NCI-H2029 (cell line): ENCODE measurements around the gene HAUS6.
"Not testable (repeated sequence)": the region's sequence is repeated elsewhere in the genome, so short reads cannot be mapped to it uniquely, and the experiment has no call there.

Experiments used
- DNase-seq: peaks from one replicate; lab custom pipeline; 2025; lab: John Stamatoyannopoulos, UW

Gene HAUS6

DNA sequence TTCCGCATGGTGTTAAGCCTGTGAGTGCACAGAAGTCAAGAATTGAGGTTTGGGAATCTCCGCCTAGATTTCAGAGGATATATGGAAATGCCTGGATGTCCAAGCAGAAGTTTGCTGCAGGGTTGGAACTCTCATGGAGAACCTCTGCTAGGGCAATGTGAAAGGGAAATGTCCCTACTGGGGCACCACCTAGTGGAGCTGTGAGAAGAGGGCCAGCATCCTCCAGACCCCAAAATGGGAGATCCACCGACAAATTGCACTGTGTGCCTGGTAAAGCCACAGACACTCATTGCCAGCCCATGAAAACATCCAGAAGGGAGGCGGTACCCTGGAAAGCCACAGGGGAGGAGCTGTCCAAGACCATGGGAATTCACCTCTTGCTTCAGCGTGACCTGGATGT lies 66.1 kb downstream of the HAUS6 start:
- DNase-seq, result no peak

DNA sequence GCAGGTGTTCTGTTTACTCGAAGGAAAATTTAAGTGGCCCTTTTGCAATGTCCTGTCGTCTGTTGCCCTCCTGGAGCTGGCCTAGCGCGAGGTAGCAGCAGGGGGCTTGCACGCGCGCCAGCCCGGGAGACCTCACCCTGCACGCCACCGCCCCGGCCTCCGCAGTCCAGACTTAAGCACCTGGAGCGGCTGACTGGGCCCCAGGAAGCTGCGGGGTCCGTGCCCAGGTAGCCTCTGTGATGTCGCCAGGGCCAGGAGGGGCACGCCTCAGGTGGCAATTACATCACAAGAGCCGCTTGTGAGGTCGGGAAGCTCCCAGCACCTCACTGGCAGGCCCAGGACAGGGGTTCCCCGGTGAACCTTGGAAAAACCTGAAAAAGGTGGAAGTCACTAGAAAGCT lies 69.7 kb downstream of the HAUS6 start, which contains the start of gene SAXO1:
Gene SAXO1, minus strand, starts transcription at position 195 of the 400 bp plus-strand sequence. CDS start 301 bp downstream, outside the sequence.
- no peak for DNase-seq

DNA sequence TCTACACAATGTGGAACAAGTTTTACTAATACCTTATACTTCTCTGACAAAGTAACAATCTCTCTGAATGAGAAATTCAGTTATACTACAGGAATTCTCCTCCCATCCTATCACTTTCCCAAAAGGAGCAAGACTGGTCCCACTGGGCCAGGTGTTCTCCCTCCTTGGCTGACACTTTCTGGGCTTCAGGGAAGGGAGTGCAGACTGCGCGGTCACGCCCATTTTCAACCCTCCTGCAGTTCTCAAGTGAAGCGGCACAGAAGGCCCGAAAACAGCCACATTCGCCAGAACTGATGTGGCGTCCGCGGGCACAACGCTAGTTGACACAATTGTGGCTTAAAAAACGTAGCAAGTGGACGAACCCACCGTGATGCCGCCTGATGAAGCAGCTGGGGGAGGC lies 70.3 kb downstream of the HAUS6 start:
- DNase-seq, result no peak

DNA sequence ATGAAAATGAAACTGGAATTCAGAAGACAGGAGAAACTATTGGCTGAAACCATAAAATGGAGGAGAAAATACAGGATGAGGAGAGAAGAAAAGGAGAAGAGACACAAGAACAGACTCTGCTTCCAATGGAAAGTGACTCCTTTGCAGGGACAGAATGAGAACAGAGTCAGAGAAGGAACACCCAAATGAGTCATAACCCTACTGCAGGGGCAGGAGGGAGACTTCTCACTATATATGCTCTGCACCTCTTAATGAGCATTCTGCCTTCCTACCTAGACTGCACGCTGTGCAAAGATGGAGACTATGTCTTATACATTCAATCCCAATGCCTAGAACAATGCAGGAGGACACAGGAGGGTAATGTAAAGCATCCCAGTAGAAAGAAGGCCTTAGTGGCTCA lies 71.8 kb downstream of the HAUS6 start:
- no peak for DNase-seq

DNA sequence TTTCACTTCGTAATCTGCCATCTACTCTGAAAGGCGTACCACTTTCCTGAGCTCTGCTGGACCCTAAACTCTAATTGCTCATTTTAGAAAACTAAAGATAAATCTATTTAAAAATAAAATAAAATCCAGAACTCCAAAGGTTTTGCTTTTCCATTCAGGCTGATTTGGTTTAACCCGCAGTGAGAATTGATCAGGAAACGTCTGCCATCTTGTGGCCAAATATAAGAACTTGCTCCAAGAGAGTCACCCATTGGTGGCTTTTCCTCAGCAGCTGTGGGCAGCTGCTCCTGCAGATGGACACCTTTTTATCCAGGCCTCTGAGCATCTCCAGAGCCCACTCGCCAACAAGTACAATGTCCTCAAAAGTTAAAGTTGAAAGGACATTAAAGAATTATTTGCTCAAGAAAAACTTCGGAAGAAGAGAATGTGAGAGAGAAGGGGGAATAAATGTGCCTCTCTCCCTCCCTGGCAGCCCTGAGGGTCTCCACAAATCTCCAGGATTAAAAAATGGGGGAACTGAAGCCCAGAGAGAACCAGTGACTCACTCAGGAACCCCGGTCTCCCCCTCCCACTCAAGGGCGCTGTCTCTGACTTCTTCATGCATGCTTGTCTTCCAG lies 73.8 kb downstream of the HAUS6 start:
- peak; percentile 1 for DNase-seq

DNA sequence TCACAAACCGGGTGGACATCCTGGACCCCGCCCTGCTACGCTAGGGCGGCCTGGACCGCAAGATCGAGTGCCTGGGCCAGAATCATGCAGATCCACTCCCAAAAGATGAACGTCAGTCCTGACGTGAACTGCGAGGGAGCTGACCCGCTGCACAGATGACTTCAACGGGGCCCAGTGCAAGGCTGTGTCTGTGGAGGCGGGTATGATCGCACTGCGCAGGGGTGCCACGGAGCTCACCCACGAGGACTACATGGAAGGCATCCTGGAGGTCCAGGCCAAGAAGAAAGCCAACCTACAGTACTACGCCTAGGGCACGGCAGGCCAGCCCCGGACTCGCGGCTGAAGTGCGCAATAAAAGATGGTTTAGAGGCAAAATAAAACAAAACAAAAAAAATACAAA lies 74.9 kb downstream of the HAUS6 start:
- DNase-seq, result no peak

DNA sequence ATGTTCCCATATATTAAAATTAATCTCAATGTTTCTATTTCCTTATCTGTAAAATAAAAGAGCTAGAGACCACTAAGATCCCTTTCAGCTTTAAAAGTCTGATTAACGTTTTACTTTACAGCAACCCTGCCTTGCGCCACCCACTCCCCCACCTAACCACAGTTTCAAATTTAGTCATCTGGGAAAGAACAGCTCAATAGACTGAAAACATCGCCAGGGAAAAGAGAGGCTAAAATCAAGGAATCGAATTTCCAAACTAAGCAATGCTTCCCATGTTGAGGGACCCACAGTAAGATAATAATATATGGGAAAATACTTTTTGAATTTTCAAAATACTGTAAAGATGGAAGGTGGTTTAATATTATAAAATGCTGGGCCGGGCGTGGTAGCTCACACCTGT lies 76.3 kb downstream of the HAUS6 start:
- DNase-seq, result no peak

DNA sequence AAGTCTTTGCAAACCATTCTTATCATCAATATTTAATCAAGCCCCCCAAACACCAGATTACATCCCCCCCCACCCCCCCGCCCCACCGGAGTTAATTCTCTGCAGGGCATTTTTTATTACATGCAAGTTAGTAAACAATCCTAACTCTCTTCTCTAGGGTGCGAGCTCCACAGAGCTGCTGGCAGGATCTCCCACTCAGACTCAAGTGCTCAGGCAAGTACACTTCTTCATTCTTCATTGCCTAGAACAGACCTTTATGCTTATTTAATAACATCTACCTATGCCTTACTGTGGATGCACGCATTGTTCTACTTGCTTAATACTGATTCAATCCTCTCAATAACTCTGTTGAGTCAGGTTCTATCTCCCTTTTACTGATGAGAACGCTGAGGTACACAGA lies 79.6 kb downstream of the HAUS6 start:
- DNase-seq, result no peak

DNA sequence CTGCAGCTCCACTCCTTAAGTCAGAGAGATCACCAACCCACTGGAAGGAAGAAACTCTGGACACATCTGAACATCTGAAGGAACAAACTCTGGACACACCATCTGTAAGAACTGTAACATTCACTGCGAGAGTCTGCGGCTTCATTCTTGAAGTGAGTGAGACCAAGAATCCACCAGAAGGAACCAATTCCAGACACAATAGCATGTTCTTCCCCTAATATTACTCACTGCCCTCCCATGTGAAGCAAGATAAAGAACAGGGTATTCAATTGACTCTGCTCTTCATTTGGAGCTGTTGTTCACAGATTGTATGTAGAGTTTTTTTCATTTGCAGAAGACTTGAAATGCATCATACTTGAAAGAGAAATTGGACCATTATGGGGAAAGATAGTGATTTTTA lies 80.5 kb downstream of the HAUS6 start:
- no peak for DNase-seq

DNA sequence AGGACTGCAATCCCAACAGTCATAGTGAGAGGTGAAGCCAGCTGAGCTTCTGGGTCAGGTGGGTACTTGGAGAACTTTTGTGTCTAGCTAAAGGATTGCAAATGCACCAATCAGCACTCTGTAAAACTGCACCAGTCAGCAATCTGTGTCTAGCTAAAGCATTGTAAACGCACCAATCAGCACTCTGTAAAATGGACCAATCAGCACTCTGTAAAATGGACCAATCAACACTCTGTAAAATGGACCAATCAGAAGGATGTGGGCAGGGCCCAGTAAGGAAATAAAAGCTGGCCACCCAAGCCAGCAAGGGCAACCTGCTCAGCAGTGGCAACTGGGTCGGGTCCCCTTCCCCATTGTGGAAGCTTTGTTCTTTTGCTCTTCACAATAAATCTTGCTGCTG lies 81.1 kb downstream of the HAUS6 start:
- DNase-seq, result not testable (repeated sequence)

DNA sequence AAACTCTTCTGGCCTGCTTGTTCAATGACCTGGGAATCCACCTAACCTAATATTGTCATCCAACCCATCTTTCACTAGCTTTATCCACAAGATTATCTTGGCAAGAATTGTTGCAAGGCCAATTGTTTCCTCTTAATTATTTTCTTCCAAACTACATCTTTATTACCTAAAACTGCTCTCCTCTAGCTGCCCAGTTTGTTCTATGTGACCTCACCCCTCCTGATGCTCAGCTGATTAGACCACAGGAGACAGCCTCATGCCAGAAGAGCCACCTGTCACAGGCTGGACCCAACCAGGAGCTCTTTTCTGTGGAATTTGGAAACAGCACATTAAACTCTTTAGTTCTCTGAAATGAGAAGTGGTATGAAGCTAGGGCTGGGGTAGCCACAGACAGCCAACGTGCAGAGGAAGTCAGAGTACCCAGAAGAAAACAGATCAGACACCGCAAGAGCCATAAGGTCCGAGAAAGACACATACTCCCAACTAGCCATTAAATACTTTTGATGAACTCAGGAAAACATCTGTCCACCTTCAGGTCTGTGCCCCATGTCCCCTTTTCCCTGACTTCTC lies 81.7 kb downstream of the HAUS6 start:
- no peak for DNase-seq

DNA sequence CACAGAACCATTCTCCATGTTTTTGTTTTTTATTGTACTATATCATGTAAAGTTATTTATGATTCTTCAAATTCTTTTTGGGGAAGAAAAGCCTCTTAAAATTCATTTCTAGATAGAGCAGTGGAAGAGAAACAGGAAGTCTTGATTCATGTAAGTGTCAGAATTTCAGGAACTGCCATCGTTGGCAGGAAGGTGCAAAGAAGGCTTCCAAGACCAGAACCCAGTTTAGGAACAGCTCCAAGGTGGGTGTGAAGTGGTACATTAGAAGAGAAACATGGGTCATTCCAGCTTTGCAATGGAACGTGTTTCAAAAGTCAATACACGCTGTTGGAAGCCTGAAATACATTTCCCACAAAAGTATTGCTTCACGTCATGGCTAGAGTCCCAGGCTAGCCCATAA lies 84.5 kb downstream of the HAUS6 start:
- no peak for DNase-seq

DNA sequence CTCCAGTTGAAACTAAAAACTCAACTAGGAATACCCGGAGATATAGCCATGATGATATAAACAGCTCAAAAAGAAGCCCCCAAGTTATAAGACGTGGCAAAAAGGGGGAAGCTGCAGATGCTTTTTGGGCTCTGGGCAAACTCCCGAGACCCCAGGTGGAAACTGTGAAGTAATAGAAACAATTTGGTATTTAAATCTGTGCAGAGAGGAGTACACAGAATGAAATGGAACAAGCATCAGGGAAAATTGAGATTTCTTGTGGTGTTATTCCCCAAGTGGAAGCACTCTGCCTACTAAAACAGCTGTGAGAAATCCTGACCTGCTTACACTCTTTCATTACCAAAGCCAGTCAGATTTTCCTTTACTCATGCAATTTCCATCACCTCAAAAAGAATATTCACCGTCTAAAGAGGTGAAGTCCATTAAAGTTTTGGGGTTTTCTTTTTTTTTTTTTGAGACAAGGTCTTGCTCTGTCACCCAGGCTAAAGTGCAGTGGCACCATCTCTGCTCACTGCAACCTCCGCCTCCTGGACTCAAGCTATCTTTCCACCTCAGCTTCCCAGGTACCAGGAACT lies 93.2 kb downstream of the HAUS6 start:
- no peak for DNase-seq
